Pancreas (tissue), 10 donors: ENCODE measurements around the gene SATL1. TPM values are rescaled to one million over a fixed set of nuclear protein-coding genes. Genes with fewer than 3 reads are reported as not detected.

Experiments
- ATAC-seq, 4 donors: fragments of 200-7000 bp; cut with Tn5 transposase; one replicate each; pipeline versions ENCODE4 v1.8.0 to v1.9.1; 2020; ENCODE audit warnings: mild to moderate bottlenecking in 4 of 4, moderate library complexity in 4 of 4
- DNase-seq, 6 donors: peaks; one replicate each; pipeline ENCODE4 v3.0.0-alpha.2; 2020
- FAIRE-seq: peaks from 2 replicates; lab custom pipeline; 2012; peaks lifted over from hg19 to GRCh38; lab: Jason Lieb, UNC
- H3K27ac ChIP-seq, 4 donors: fragments of 200-600 bp; sonication (generic); 1 replicate in 3 of 4; 2 replicates in 1 of 4; pipeline versions ENCODE4 v1.5.0 to v1.8.0; 2020
- H3K27me3 ChIP-seq, 4 donors: fragments of 200-600 bp; one replicate each; pipeline ENCODE4 v1.8.0; 2021
- H3K36me3 ChIP-seq, 3 donors: fragments of 200-600 bp; sonication (generic) in 1 of 3; one replicate each; pipeline versions ENCODE4 v1.5.0 to v1.8.0; 2020 to 2021
- H3K4me1 ChIP-seq, 3 donors: fragments of 200-600 bp; one replicate each; pipeline ENCODE4 v1.8.0; 2021
- H3K4me3 ChIP-seq, 4 donors: fragments of 200-600 bp; sonication (generic) in 2 of 4; one replicate each; pipeline versions ENCODE4 v1.5.0 to v1.8.0; 2020 to 2021
- H3K9me3 ChIP-seq, 4 donors: fragments of 200-600 bp; one replicate each; pipeline ENCODE4 v1.8.0; 2021
- WGBS, 2 donors: extraction: QIAGEN DNeasy Blood & Tissue Kit; methylation state at CpG; one replicate each; pipeline ENCODE4 v1.1.7; 2013; 5-methylcytosine and 5-hydroxymethylcytosine counted together
- intact Hi-C, 3 donors: fragments of 100-400 bp; cut with DNase I; formaldehyde crosslinking; loops; one replicate each; pipeline versions ENCODE4 v1.11.1 to v1.14.2; 2022
- polyA plus RNA-seq, 2 donors: library from polyadenylated mRNA; stranded (reverse); fragments of 200-250 nt; gene quantifications; one replicate each; pipeline ENCODE4 v1.2.3, GENCODE V29; 2013
- total RNA-seq, 6 donors: library from RNA; stranded (reverse); fragmentation: NEBNext Ultra II Directional in 4 of 6; extraction: Animal tissue kit (Norgen Biotek cat#: 25700) in 4 of 6; gene quantifications; one replicate each; pipeline versions ENCODE4 v1.2.1 to v1.2.4, GENCODE V29; 2021 to 2023
- TF ChIP-seq, protein P1 (sequence below), 4 donors: fragments of 200-600 bp; sonication (generic) in 3 of 4; IDR thresholded peaks; one replicate each; pipeline versions ENCODE4 v1.5.0 to v1.8.0; 2021; ENCODE audit warnings: antibody characterized with exemption in 4 of 4
- donor health status: healthy with polysubstance abuse.
- donor health status: DM: no; HTN: no; CAD: no; lungs with moderate emphysema.
- donor health status: DM: no; HTN: no; CAD: no.
- donor health status: control.
- donor health status: control.
- donor health status: Bipolar disorder and iron deficiency.
- donor health status: DM: yes; HTN: yes; CAD: no.
- donor health status: DM: no; HTN: no; CAD: no.
- donor health status: DM: no; HTN: no; CAD: no.
- donor health status: DM: yes; HTN: yes; CAD: no.

SATL1 gene
- total and polyA plus RNA-seq, 8 donors, result 0.05 TPM; not detected in 7

DNA sequence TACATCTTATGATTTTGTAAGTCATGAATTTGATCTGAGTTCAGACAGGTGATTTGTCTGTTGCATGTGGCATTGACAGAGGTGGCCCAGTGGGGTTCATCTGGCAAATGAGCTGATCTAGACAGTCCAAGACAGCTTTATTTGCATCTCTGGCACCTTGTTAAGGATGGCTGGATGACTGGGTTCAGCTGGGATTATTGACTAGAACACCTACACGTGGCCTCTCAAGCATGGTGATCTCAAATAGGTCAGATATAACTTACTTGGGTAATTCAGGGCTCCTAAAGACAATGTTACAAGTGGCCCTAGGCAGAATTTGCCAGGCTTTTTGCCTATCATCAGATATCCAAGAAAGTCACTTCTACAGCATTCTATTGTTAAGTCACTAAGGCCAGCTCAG is 192.0 kb downstream of the SATL1 start:
- no peak for FAIRE-seq
- Histone ChIP-seq H3K9me3 (no peaks in the 10 kb centered on the region), H3K27ac (no peak overlapping the region), H3K4me1 (no peaks in the 10 kb centered on the region), H3K27me3 (no peaks in the 10 kb centered on the region), H3K4me3 (no peak overlapping the region), H3K36me3 (no peaks in the 10 kb centered on the region)
- no peak for DNase-seq
- no peak for ATAC-seq
- TF ChIP-seq, protein P1, sequence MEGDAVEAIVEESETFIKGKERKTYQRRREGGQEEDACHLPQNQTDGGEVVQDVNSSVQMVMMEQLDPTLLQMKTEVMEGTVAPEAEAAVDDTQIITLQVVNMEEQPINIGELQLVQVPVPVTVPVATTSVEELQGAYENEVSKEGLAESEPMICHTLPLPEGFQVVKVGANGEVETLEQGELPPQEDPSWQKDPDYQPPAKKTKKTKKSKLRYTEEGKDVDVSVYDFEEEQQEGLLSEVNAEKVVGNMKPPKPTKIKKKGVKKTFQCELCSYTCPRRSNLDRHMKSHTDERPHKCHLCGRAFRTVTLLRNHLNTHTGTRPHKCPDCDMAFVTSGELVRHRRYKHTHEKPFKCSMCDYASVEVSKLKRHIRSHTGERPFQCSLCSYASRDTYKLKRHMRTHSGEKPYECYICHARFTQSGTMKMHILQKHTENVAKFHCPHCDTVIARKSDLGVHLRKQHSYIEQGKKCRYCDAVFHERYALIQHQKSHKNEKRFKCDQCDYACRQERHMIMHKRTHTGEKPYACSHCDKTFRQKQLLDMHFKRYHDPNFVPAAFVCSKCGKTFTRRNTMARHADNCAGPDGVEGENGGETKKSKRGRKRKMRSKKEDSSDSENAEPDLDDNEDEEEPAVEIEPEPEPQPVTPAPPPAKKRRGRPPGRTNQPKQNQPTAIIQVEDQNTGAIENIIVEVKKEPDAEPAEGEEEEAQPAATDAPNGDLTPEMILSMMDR (IDR thresholded peaks at IDR 0.05), result no peak
- intact Hi-C loops, result no loop called here
- 34 to 81% methylated on average over 1 of the region's 1 CpG for WGBS, 2 donors

Other genes with a start within 250 kb of the SATL1 start
- 10 to 100 TPM in 4 of 6 donors, 1 to 10 TPM in 2; 6.9 to 13.7 (median 10.9) TPM for gene APOOL, start 239.9 kb downstream of the SATL1 start, total RNA-seq
- gene APOOL, start 239.9 kb downstream of the SATL1 start, polyA plus RNA-seq, result 1 to 10 TPM; 2.7 to 3.4 TPM
- 1 to 10 TPM; 1.7 to 3.0 (median 2.0) TPM for gene ZNF711, start 212 bp upstream of the SATL1 start, total RNA-seq
- 1 to 10 TPM; 2.7 to 4.7 TPM for gene ZNF711, start 212 bp upstream of the SATL1 start, polyA plus RNA-seq
- gene POF1B, start 135.9 kb upstream of the SATL1 start, total RNA-seq, result 10 to 100 TPM in 2 of 6 donors, 1 to 10 TPM in 4; 5.2 to 17.9 (median 6.3) TPM
- 1 to 10 TPM; 2.4 to 3.5 TPM for gene POF1B, start 135.9 kb upstream of the SATL1 start, polyA plus RNA-seq